OCI-LY3 (cell line): Measurements from ENCODE around the gene IVNS1ABP.

Experiments used
- CTCF ChIP-seq: fragments of 200-600, 300-600 bp; sonication (generic); IDR thresholded peaks from 2 replicates; pipeline ENCODE4 v1.5.1; 2014; ENCODE audit warnings: antibody characterized with exemption, low read length, low read depth
- EZH2phosphoT487 ChIP-seq: fragments of 200-600 bp; shearing (Covaris generic); IDR thresholded peaks from 2 replicates; pipeline ENCODE4 v1.6.1; 2018; ENCODE audit warnings: antibody characterized with exemption, mixed run types, low read depth

- TF ChIP-seq CTCF, result no peak
- TF ChIP-seq EZH2phosphoT487, result no peak
These were observed 27.2 kb downstream of the IVNS1ABP start for GRCh38 chr1:185289880-185290279.
